HepG2 (cell line): ENCODE data around the gene STK40. TPM values are rescaled to one million over a fixed set of nuclear protein-coding genes. Genes with fewer than 3 reads are reported as not detected.

Experiments
- BRD4 ChIP-seq: sonication (generic); formaldehyde crosslinking; IDR thresholded peaks from 2 replicates; pipeline ENCODE4 v1.4.0; 2020; ENCODE audit warnings: missing genetic modification reagents
- ETV6 ChIP-seq: sonication (generic); formaldehyde crosslinking; conservative IDR thresholded peaks from 2 replicates; pipeline ENCODE4 v1.4.0; 2020; ENCODE audit warnings: missing genetic modification reagents
- HNRNPLL ChIP-seq: fragments of 200-400 bp; formaldehyde crosslinking; IDR thresholded peaks from 2 replicates; pipeline ENCODE4 v1.6.1; 2017; ENCODE audit warnings: mild to moderate bottlenecking, low read depth, low read length; ENCODE audit not compliant: poor library complexity, severe bottlenecking
- MED1 ChIP-seq: sonication (generic); formaldehyde crosslinking; IDR thresholded peaks from 2 replicates; pipeline ENCODE4 v1.4.0; 2020; ENCODE audit warnings: missing genetic modification reagents
- MEIS1 ChIP-seq: sonication (generic); formaldehyde crosslinking; IDR thresholded peaks from 2 replicates; pipeline ENCODE4 v1.9.0; 2021; ENCODE audit warnings: mild to moderate bottlenecking, missing genetic modification reagents, moderate library complexity, borderline replicate concordance
- MTA1 ChIP-seq: sonication (generic); formaldehyde crosslinking; IDR thresholded peaks from 2 replicates; pipeline ENCODE4 v1.4.0; 2020; ENCODE audit warnings: missing genetic modification reagents, mild to moderate bottlenecking, borderline replicate concordance
- SPEN ChIP-seq: sonication (generic); formaldehyde crosslinking; IDR thresholded peaks from 2 replicates; pipeline ENCODE4 v1.5.1; 2020; ENCODE audit warnings: low read depth, mild to moderate bottlenecking, missing genetic modification reagents
- THAP9 ChIP-seq: sonication (generic); formaldehyde crosslinking; IDR thresholded peaks from 2 replicates; pipeline ENCODE4; 2020; ENCODE audit warnings: missing genetic modification reagents, mild to moderate bottlenecking, borderline replicate concordance
- ZFX ChIP-seq: sonication (generic); formaldehyde crosslinking; IDR thresholded peaks from 2 replicates; pipeline ENCODE4 v1.4.0; 2020; ENCODE audit warnings: mild to moderate bottlenecking, low read depth, missing genetic modification reagents, moderate library complexity
- polyA plus RNA-seq, 8 experiments: library from polyadenylated mRNA; depleted of rRNA in 3 of 8; stranded (reverse) in 7 of 8; unstranded in 1 of 8; fragments of >200 nt; fragmentation: Illumina TruSeq in 4 of 8; extraction: Trizol in 4 of 8; gene quantifications; 2 replicates each; pipeline versions ENCODE4 v1.2.1 to v1.2.3, GENCODE V29; 2011 to 2016; ENCODE audit warnings: low read depth in 4 of 8, missing spikeins in 1 of 8, mixed read lengths in 1 of 8; ENCODE audit not compliant: insufficient read depth in 1 of 8
- total RNA-seq, 5 experiments: library from RNA; depleted of rRNA; stranded (reverse); fragments of >200 nt; fragmentation: Illumina TruSeq; extraction: Trizol; gene quantifications; 2 replicates each; pipeline ENCODE4 v1.2.3, GENCODE V29; 2016; ENCODE audit warnings: low read depth in 1 of 5
- TF ChIP-seq, protein P1 (sequence below): sonication (generic); formaldehyde crosslinking; IDR thresholded peaks from 2 replicates; pipeline ENCODE4 v1.5.1; 2020; ENCODE audit warnings: mild to moderate bottlenecking, moderate library complexity, missing genetic modification reagents
- TF ChIP-seq, protein P2 (sequence below): sonication (generic); formaldehyde crosslinking; IDR thresholded peaks from 2 replicates; pipeline ENCODE4 v1.4.0; 2020; ENCODE audit warnings: mild to moderate bottlenecking, missing genetic modification reagents
- TF ChIP-seq, protein P3 (sequence below): sonication (generic); formaldehyde crosslinking; IDR thresholded peaks from 2 replicates; pipeline ENCODE4 v1.5.0; 2020; ENCODE audit warnings: mild to moderate bottlenecking, missing genetic modification reagents, borderline replicate concordance
- TF ChIP-seq, protein P4 (sequence below): sonication (generic); formaldehyde crosslinking; IDR thresholded peaks from 2 replicates; pipeline ENCODE4 v1.8.1; 2022; ENCODE audit warnings: mild to moderate bottlenecking, missing genetic modification reagents

Gene STK40
- total and polyA plus RNA-seq, 2 of the 13 experiments (the other 11 are each of a cell fraction or from before 2014, with no cell fraction given), result 33.8 to 35.1 TPM

DNA sequence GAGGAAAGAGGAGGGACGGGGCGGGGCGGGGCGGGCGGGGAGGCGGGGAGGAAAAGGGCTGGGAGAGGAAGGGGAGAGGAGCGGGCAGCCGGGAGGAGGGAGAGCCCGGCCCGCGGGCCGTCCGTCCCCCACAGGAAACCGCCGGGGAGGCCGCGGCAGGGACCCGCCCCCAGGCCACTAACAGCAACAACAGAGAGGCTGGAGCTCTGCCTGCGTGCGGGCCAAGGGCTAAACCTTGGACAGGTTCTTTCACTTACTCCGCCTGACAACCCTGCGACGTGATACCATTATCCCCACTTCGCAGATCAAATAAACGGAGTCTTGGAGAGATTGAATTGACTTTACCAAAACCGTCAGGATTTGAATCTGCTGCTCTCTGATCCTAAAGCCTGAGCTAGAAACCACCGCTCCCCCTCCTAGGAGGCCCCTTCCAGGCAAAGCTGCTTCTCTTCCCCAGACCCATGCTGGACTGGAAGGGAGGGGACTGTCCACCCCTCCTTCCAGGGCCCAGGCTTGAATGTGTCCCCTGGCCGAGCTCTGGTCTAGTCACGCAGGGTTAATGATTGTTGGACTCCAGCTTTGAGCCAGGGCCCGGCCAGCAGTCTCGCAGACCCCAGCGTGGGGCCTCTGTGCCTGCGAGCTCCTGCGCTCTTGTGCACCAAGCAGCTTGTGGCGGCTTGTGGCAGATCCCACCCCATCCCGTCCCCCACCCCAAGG, 61.9 kb downstream of the STK40 start, which contains the start of gene EVA1B (continued):
- TF ChIP-seq, protein P1, sequence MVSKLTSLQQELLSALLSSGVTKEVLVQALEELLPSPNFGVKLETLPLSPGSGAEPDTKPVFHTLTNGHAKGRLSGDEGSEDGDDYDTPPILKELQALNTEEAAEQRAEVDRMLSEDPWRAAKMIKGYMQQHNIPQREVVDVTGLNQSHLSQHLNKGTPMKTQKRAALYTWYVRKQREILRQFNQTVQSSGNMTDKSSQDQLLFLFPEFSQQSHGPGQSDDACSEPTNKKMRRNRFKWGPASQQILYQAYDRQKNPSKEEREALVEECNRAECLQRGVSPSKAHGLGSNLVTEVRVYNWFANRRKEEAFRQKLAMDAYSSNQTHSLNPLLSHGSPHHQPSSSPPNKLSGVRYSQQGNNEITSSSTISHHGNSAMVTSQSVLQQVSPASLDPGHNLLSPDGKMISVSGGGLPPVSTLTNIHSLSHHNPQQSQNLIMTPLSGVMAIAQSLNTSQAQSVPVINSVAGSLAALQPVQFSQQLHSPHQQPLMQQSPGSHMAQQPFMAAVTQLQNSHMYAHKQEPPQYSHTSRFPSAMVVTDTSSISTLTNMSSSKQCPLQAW (CRISPR knock-in tag), result peak; percentile 98
- TF ChIP-seq BRD4 (CRISPR knock-in tag), result 0 out of 2 replicates have a peak, but pooled peaks have one; percentile 40
- TF ChIP-seq MTA1, result peak; percentile 65; the same call in 1 of the 2 replicates
- TF ChIP-seq MED1, result peak; percentile 80
- TF ChIP-seq, protein P2, sequence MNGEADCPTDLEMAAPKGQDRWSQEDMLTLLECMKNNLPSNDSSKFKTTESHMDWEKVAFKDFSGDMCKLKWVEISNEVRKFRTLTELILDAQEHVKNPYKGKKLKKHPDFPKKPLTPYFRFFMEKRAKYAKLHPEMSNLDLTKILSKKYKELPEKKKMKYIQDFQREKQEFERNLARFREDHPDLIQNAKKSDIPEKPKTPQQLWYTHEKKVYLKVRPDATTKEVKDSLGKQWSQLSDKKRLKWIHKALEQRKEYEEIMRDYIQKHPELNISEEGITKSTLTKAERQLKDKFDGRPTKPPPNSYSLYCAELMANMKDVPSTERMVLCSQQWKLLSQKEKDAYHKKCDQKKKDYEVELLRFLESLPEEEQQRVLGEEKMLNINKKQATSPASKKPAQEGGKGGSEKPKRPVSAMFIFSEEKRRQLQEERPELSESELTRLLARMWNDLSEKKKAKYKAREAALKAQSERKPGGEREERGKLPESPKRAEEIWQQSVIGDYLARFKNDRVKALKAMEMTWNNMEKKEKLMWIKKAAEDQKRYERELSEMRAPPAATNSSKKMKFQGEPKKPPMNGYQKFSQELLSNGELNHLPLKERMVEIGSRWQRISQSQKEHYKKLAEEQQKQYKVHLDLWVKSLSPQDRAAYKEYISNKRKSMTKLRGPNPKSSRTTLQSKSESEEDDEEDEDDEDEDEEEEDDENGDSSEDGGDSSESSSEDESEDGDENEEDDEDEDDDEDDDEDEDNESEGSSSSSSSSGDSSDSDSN (CRISPR knock-in tag), result peak; percentile 83
- TF ChIP-seq HNRNPLL, result peak; percentile 48
- TF ChIP-seq ZFX (CRISPR knock-in tag), result peak; percentile 86
- TF ChIP-seq SPEN, result peak; percentile 59; the same call in 1 of the 2 replicates
- TF ChIP-seq, protein P3, sequence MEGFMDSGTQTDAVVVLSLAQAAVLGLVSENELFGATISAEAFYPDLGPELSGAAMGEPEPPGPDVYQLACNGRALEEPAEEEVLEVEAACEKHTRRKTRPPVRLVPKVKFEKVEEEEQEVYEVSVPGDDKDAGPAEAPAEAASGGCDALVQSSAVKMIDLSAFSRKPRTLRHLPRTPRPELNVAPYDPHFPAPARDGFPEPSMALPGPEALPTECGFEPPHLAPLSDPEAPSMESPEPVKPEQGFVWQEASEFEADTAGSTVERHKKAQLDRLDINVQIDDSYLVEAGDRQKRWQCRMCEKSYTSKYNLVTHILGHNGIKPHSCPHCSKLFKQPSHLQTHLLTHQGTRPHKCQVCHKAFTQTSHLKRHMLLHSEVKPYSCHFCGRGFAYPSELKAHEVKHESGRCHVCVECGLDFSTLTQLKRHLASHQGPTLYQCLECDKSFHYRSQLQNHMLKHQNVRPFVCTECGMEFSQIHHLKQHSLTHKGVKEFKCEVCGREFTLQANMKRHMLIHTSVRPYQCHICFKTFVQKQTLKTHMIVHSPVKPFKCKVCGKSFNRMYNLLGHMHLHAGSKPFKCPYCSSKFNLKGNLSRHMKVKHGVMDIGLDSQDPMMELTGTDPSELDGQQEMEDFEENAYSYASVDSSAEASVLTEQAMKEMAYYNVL (CRISPR knock-in tag), result peak; percentile 35; the same call in 1 of the 2 replicates
- TF ChIP-seq THAP9 (CRISPR knock-in tag), result peak; percentile 74; the same call in 1 of the 2 replicates
- TF ChIP-seq, protein P4, sequence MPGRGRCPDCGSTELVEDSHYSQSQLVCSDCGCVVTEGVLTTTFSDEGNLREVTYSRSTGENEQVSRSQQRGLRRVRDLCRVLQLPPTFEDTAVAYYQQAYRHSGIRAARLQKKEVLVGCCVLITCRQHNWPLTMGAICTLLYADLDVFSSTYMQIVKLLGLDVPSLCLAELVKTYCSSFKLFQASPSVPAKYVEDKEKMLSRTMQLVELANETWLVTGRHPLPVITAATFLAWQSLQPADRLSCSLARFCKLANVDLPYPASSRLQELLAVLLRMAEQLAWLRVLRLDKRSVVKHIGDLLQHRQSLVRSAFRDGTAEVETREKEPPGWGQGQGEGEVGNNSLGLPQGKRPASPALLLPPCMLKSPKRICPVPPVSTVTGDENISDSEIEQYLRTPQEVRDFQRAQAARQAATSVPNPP, result no peak
- TF ChIP-seq MEIS1, result peak; percentile 82; the same call in 1 of the 2 replicates
- 0 out of 2 replicates have a peak, but pooled peaks have one; percentile 35 for TF ChIP-seq ETV6 (CRISPR knock-in tag)
